KMS-11 (cell line): ENCODE results near the gene CALML5.

Experiments used
- H2AFZ ChIP-seq: fragments of 200-600 bp; sonication (generic); 2 replicates; pipeline ENCODE4 v1.6.1; 2016; ENCODE audit warnings: antibody characterized with exemption, mixed run types, low read depth
- H3K27ac ChIP-seq: fragments of 200-600 bp; sonication (generic); 2 replicates; pipeline ENCODE4 v1.6.1; 2016; ENCODE audit warnings: mild to moderate bottlenecking, mixed run types
- H3K27me3 ChIP-seq: fragments of 200-600 bp; sonication (generic); 2 replicates; pipeline ENCODE4 v1.6.1; 2017; ENCODE audit warnings: mild to moderate bottlenecking, low read depth, mixed run types, moderate library complexity; ENCODE audit not compliant: insufficient read depth
- H3K36me3 ChIP-seq: fragments of 200-600 bp; sonication (generic); 2 replicates; pipeline ENCODE4 v1.6.1; 2017; ENCODE audit warnings: mild to moderate bottlenecking, mixed run types; ENCODE audit not compliant: insufficient read depth
- H3K4me1 ChIP-seq: fragments of 200-600 bp; sonication (generic); 2 replicates; pipeline ENCODE4 v1.6.1; 2016; ENCODE audit warnings: mild to moderate bottlenecking, low read depth, mixed run types; ENCODE audit not compliant: poor library complexity, severe bottlenecking
- H3K4me2 ChIP-seq: fragments of 200-600 bp; sonication (generic); 2 replicates; pipeline ENCODE4 v1.7.0; 2016; ENCODE audit warnings: mild to moderate bottlenecking, mixed run types
- H3K4me3 ChIP-seq: fragments of 200-600 bp; sonication (generic); IDR thresholded peaks from 2 replicates; pipeline ENCODE4 v1.6.1; 2017; ENCODE audit warnings: low read depth, low read length, mixed read lengths; ENCODE audit not compliant: insufficient read depth
- H3K79me2 ChIP-seq: fragments of 200-600 bp; sonication (generic); 2 replicates; pipeline ENCODE4 v1.6.1; 2016; ENCODE audit warnings: low read depth, mixed run types; ENCODE audit not compliant: insufficient read depth
- H3K9ac ChIP-seq: fragments of 200-600 bp; sonication (generic); 2 replicates; pipeline ENCODE4 v1.6.1; 2016; ENCODE audit warnings: mild to moderate bottlenecking, mixed run types
- H4K20me1 ChIP-seq: fragments of 200-600 bp; sonication (generic); 2 replicates; pipeline ENCODE4 v1.6.1; 2016; ENCODE audit warnings: mild to moderate bottlenecking, mixed run types; ENCODE audit not compliant: insufficient read depth
- CTCF ChIP-seq: fragments of 200-600 bp; sonication (generic); conservative IDR thresholded peaks from 2 replicates; pipeline ENCODE4 v1.6.1; 2017; ENCODE audit warnings: low read depth, mild to moderate bottlenecking, antibody characterized with exemption, low read length, moderate library complexity, mixed read lengths

The CALML5 gene

DNA sequence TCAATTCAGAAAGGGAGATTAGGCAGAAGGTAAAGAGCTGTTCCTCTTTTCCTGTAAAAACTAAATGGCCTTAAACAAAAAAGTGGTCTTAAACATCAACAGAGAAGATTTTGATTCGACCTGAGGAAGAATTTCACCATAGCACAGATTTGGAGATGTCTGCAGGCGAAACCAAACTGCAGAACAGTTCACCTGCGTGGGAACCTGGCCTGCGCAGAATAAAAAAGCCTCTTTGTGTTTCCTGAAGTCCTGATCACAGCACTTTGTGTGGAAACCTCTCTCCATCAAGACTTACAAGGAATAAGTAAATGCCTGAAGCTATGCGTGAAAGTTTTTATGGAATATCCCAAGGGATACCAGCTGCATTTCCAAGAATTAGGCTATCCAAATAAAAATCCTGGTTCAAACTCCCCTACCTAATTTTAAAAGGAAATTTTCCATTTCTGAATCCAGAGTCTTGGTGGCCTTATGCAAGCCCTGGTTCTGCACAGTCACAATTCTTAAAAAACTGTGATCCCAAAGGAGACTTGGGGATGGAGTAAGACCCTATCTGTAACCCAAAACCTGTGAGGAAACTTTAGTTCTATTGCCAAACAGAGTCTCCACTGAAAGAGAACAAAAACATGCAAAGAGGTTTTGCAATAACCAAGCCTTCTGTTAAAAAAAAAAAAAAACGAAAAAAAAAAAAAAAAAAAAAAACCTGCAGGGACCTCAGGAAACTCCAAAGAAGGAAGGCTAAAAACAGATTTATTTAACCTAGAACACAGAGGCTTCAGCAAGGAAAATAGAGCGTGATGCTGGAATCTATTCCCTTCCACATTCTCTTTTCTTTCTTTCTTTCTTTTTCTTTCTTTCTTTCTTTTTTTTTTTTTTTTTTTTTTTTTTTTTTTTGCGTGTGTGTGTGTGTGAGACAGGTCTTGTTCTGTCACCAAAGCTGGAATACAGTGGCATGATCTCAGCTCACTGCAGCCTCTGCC, 35.8 kb upstream of the CALML5 start:
- Histone ChIP-seq H3K36me3 (no peaks in the 10 kb centered on the region), H3K4me1 (no peaks in the 10 kb centered on the region), H4K20me1 (no peaks in the 10 kb centered on the region), H3K27ac (no peak overlapping the region), H3K79me2 (no peaks in the 10 kb centered on the region), H3K4me2 (no peak overlapping the region), H2AFZ (no peak overlapping the region), H3K4me3 (no peak overlapping the region), H3K27me3 (no peaks in the 10 kb centered on the region), H3K9ac (no peak overlapping the region)
- no peak for TF ChIP-seq CTCF

- Histone ChIP-seq H3K4me1 (no peaks in the 10 kb centered on the region), H3K79me2 (no peaks in the 10 kb centered on the region), H3K27me3 (no peaks in the 10 kb centered on the region), H4K20me1 (no peaks in the 10 kb centered on the region), H2AFZ (no peak overlapping the region), H3K36me3 (no peaks in the 10 kb centered on the region), H3K4me3 (no peak overlapping the region), H3K9ac (no peak overlapping the region), H3K27ac (no peak overlapping the region), H3K4me2 (no peak overlapping the region)
- TF ChIP-seq CTCF, result no peak
These were observed 34.9 kb upstream of the CALML5 start for GRCh38 chr10:5534051-5534821.

GRCh38 chr10:5533098-5533731, 33.8 kb upstream of the CALML5 start:
- no peak for TF ChIP-seq CTCF
- Histone ChIP-seq H2AFZ (no peak overlapping the region), H3K27me3 (no peaks in the 10 kb centered on the region), H3K36me3 (no peaks in the 10 kb centered on the region), H3K27ac (no peak overlapping the region), H4K20me1 (no peaks in the 10 kb centered on the region), H3K4me2 (no peak overlapping the region), H3K4me3 (no peak overlapping the region), H3K79me2 (no peaks in the 10 kb centered on the region), H3K4me1 (no peaks in the 10 kb centered on the region), H3K9ac (no peak overlapping the region)

DNA sequence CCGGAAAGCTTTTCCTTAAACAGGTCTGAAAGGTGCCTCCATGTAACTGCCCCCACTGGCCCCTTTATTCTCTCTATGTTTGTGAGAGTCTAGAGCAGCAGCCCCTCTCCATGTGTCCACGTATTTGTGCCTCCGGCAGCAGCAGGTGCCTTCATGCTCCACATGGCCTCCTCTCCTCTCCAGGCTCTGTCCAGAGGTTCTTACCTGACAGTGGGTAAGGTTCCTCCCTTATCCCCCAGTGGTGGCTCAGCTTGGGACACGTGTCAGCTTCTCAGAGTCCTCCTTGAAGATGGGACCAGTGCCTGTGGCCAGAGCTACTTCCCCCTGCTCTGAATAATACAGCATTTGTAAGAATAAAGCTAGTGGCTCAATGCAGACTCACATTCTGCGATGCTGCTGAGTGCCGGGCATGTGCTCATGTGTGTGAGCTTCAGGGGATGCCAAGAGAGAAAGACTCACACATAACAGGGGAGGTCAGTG, 33.3 kb upstream of the CALML5 start:
- Histone ChIP-seq H3K79me2 (no peaks in the 10 kb centered on the region), H3K4me3 (no peak overlapping the region), H3K4me1 (no peaks in the 10 kb centered on the region), H3K27ac (no peak overlapping the region), H3K27me3 (no peaks in the 10 kb centered on the region), H4K20me1 (no peaks in the 10 kb centered on the region), H2AFZ (no peak overlapping the region), H3K4me2 (no peak overlapping the region), H3K36me3 (no peaks in the 10 kb centered on the region), H3K9ac (no peak overlapping the region)
- no peak for TF ChIP-seq CTCF
